Neural progenitor cell (in vitro differentiated cells): ENCODE results near the gene PRDM7. TPM values are rescaled to one million over a fixed set of nuclear protein-coding genes. Genes with fewer than 3 reads are reported as not detected.
A peak's percentile ranks its signal among the peaks of the same experiment; 100 is the strongest.

Source experiments
- DNase-seq: peaks from one replicate; pipeline ENCODE4 v3.0.0-alpha.2; 2016; ENCODE audit warnings: low spot score
- H2AFZ ChIP-seq: fragments of 200-600 bp; sonication (generic); replicated peaks from 2 replicates; pipeline ENCODE4 v1.6.1; 2016; ENCODE audit warnings: antibody characterized with exemption
- H3F3A ChIP-seq: fragments of 200-600 bp; sonication (generic); 2 replicates; pipeline ENCODE4 v1.6.1; 2016; ENCODE audit warnings: antibody characterized with exemption, low read depth
- H3K27ac ChIP-seq: fragments of 200-600 bp; sonication (generic); 2 replicates; pipeline ENCODE4 v1.5.1; 2016; ENCODE audit warnings: mild to moderate bottlenecking
- H3K27me3 ChIP-seq: fragments of 200-600 bp; sonication (generic); 2 replicates; pipeline ENCODE4 v1.6.1; 2016; ENCODE audit warnings: mild to moderate bottlenecking, moderate library complexity
- H3K36me3 ChIP-seq: fragments of 200-600 bp; sonication (generic); 2 replicates; pipeline ENCODE4 v1.5.1; 2016
- H3K4me1 ChIP-seq: fragments of 200-600 bp; sonication (generic); 2 replicates; pipeline ENCODE4 v1.6.1; 2016; ENCODE audit warnings: mixed run types
- H3K4me2 ChIP-seq: fragments of 200-600 bp; sonication (generic); 2 replicates; pipeline ENCODE4 v1.6.1; 2016
- H3K4me3 ChIP-seq: fragments of 200-600 bp; sonication (generic); 2 replicates; pipeline ENCODE4 v1.5.1; 2016
- H3K79me2 ChIP-seq: fragments of 200-600 bp; sonication (generic); 2 replicates; pipeline ENCODE4 v1.6.1; 2016; ENCODE audit warnings: low read depth
- H3K9ac ChIP-seq: fragments of 200-600 bp; sonication (generic); 2 replicates; pipeline ENCODE4 v1.6.1; 2016
- H3K9me3 ChIP-seq: fragments of 200-600 bp; sonication (generic); 2 replicates; pipeline ENCODE4 v1.5.1; 2016; ENCODE audit warnings: low read depth
- H4K20me1 ChIP-seq: fragments of 200-600 bp; sonication (generic); 2 replicates; pipeline ENCODE4 v1.6.1; 2016; ENCODE audit warnings: low read depth
- H3K27ac Mint-ChIP-seq: 3 replicates; pipeline ENCODE4 v1.8.0; 2021; ENCODE audit warnings: mixed read lengths
- H3K27me3 Mint-ChIP-seq: 2 replicates; pipeline ENCODE4 v1.8.0; 2022; ENCODE audit warnings: low read depth, mild to moderate bottlenecking, inconsistent platforms, moderate library complexity, mixed read lengths; ENCODE audit not compliant: insufficient read depth
- H3K36me3 Mint-ChIP-seq: 3 replicates; pipeline ENCODE4 v1.8.0; 2021; ENCODE audit warnings: mixed read lengths
- H3K4me1 Mint-ChIP-seq: 3 replicates; pipeline ENCODE4 v1.8.0; 2021; ENCODE audit warnings: mixed read lengths
- H3K4me3 Mint-ChIP-seq: 3 replicates; pipeline ENCODE4 v1.8.0; 2021; ENCODE audit warnings: mild to moderate bottlenecking, moderate library complexity, mixed read lengths
- H3K9me3 Mint-ChIP-seq: 3 replicates; pipeline ENCODE4 v1.8.0; 2020; ENCODE audit warnings: mixed read lengths
- EZH2 ChIP-seq: fragments of 200-600 bp; sonication (generic); IDR thresholded peaks from 2 replicates; pipeline ENCODE4 v1.6.1; 2017; ENCODE audit warnings: antibody characterized with exemption, mild to moderate bottlenecking, moderate library complexity
- EZH2phosphoT487 ChIP-seq: fragments of 200-600 bp; sonication (generic); IDR thresholded peaks from 2 replicates; pipeline ENCODE4 v1.6.1; 2017; ENCODE audit warnings: antibody characterized with exemption
- total RNA-seq: library from RNA; depleted of rRNA; stranded (reverse); fragments of >200 nt; gene quantifications from 2 replicates; pipeline ENCODE4 v1.2.3, GENCODE V29; 2015; ENCODE audit warnings: low replicate concordance
- TF ChIP-seq, protein P1 (sequence below): fragments of 200-600 bp; sonication (generic); IDR thresholded peaks from 2 replicates; pipeline ENCODE4 v1.5.1; 2017; ENCODE audit warnings: antibody characterized with exemption, mild to moderate bottlenecking

Gene PRDM7
- total RNA-seq, 1 donor from 2014 or later, result not detected

GRCh38 chr16:90011508-90011819 is 65.7 kb downstream of the PRDM7 start:
- Histone ChIP-seq H3K4me2 (no peak overlapping the region), H3K4me1 (peaks cover 4% of the 10 kb centered on the region), H3K4me3 (no peak overlapping the region), H3K27me3 (no peaks in the 10 kb centered on the region), H3K79me2 (no peaks in the 10 kb centered on the region), H3K36me3 (no peaks in the 10 kb centered on the region), H3K27ac (no peak overlapping the region), H4K20me1 (no peaks in the 10 kb centered on the region), H3F3A (no peaks in the 10 kb centered on the region), H3K9ac (no peak overlapping the region), H3K9me3 (no peaks in the 10 kb centered on the region), H2AFZ (no peak overlapping the region)
- Mint-ChIP-seq H3K27ac (no peak overlapping the region), H3K4me3 (no peak overlapping the region), H3K36me3 (no peaks in the 10 kb centered on the region), H3K9me3 (no peaks in the 10 kb centered on the region), H3K4me1 (no peaks in the 10 kb centered on the region), H3K27me3 (peaks cover 13% of the 10 kb centered on the region)
- no peak for DNase-seq
- TF ChIP-seq EZH2phosphoT487, result no peak
- TF ChIP-seq, protein P1, sequence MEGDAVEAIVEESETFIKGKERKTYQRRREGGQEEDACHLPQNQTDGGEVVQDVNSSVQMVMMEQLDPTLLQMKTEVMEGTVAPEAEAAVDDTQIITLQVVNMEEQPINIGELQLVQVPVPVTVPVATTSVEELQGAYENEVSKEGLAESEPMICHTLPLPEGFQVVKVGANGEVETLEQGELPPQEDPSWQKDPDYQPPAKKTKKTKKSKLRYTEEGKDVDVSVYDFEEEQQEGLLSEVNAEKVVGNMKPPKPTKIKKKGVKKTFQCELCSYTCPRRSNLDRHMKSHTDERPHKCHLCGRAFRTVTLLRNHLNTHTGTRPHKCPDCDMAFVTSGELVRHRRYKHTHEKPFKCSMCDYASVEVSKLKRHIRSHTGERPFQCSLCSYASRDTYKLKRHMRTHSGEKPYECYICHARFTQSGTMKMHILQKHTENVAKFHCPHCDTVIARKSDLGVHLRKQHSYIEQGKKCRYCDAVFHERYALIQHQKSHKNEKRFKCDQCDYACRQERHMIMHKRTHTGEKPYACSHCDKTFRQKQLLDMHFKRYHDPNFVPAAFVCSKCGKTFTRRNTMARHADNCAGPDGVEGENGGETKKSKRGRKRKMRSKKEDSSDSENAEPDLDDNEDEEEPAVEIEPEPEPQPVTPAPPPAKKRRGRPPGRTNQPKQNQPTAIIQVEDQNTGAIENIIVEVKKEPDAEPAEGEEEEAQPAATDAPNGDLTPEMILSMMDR, result no peak
- no peak for TF ChIP-seq EZH2

GRCh38 chr16:90010676-90011507 is 66.2 kb downstream of the PRDM7 start:
- Histone ChIP-seq H3K36me3 (no peaks in the 10 kb centered on the region), H3K27me3 (no peaks in the 10 kb centered on the region), H3K79me2 (no peaks in the 10 kb centered on the region), H3K9me3 (no peaks in the 10 kb centered on the region), H3K27ac (no peak overlapping the region), H4K20me1 (no peaks in the 10 kb centered on the region), H2AFZ (no peak overlapping the region), H3K4me2 (no peak overlapping the region), H3K9ac (no peak overlapping the region), H3F3A (no peaks in the 10 kb centered on the region), H3K4me1 (peaks cover 4% of the 10 kb centered on the region), H3K4me3 (no peak overlapping the region)
- Mint-ChIP-seq H3K36me3 (no peaks in the 10 kb centered on the region), H3K27ac (no peak overlapping the region), H3K4me3 (no peak overlapping the region), H3K4me1 (no peaks in the 10 kb centered on the region), H3K27me3 (peaks cover 11% of the 10 kb centered on the region), H3K9me3 (no peaks in the 10 kb centered on the region)
- no peak for DNase-seq
- no peak for TF ChIP-seq EZH2
- TF ChIP-seq, protein P1, result no peak
- TF ChIP-seq EZH2phosphoT487, result no peak

GRCh38 chr16:90009172-90009899 is 67.8 kb downstream of the PRDM7 start:
- no peak overlapping the region for H3K4me3 Mint-ChIP-seq

More at GRCh38 chr16:90009172-90009899, 67.8 kb downstream of the PRDM7 start:
- Mint-ChIP-seq H3K9me3 (no peaks in the 10 kb centered on the region), H3K4me1 (no peaks in the 10 kb centered on the region), H3K27me3 (peaks cover 7% of the 10 kb centered on the region), H3K27ac (peak overlapping the region; percentile 53), H3K36me3 (no peaks in the 10 kb centered on the region)
- Histone ChIP-seq H3K27me3 (no peaks in the 10 kb centered on the region), H2AFZ (no peak overlapping the region), H3K9me3 (no peaks in the 10 kb centered on the region), H3F3A (peaks cover 4% of the 10 kb centered on the region), H3K27ac (no peak overlapping the region), H3K4me2 (no peak overlapping the region), H3K4me3 (no peak overlapping the region), H3K9ac (no peak overlapping the region), H3K79me2 (no peaks in the 10 kb centered on the region), H3K4me1 (peaks cover 4% of the 10 kb centered on the region), H3K36me3 (no peaks in the 10 kb centered on the region), H4K20me1 (no peaks in the 10 kb centered on the region)
- no peak for DNase-seq
- TF ChIP-seq, protein P1, result no peak
- no peak for TF ChIP-seq EZH2
- TF ChIP-seq EZH2phosphoT487, result no peak
